GM18870 (cell line): Measurements from ENCODE around the gene PARP12.

ENCODE experiments used
- ATAC-seq: cut with Tn5 transposase; IDR thresholded peaks from one replicate; pipeline ENCODE4 v1.9.1; 2021; ENCODE audit warnings: moderate library complexity; ENCODE audit not compliant: unreplicated experiment

PARP12 gene

DNA sequence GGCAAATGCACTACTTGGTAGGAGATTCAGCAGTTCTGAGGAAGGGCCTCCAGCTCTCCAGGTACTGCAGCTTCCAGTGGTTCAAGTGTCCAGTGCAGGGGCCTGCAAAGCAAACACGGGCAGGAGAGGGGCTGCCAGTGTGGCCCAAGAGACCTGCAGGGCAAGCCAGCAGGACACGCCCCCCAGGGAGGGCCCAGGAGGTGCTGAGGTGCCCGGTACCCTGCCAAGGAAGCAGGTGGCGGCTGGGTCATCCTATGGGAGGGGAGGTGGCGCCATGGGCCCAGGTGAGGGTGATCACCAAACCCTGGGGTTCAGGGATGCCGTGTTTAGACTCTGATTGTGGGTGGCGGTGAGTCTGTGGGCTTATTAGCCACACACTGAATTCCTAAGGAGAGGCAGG lies 45.7 kb downstream of the PARP12 start:
- ATAC-seq, result no peak

DNA sequence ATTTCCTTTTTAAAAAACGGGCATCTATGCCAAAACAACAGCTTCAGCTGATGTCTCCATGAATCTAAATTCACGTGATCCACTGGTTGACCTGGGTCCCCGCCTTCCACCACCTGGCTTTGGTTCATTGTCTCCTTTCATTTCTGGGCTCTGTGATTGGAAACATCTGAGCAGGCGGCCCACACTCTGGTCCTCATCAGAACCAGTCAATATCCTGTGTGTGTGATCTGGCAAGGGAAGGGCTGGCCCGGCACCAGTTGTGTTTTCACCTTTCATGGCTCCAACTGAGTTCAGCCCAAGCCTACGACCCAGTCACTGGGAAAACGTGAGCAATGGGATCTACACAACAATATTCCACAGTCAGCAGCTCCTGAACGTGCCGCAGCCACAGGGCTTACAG lies 46.2 kb downstream of the PARP12 start:
- ATAC-seq, result no peak

DNA sequence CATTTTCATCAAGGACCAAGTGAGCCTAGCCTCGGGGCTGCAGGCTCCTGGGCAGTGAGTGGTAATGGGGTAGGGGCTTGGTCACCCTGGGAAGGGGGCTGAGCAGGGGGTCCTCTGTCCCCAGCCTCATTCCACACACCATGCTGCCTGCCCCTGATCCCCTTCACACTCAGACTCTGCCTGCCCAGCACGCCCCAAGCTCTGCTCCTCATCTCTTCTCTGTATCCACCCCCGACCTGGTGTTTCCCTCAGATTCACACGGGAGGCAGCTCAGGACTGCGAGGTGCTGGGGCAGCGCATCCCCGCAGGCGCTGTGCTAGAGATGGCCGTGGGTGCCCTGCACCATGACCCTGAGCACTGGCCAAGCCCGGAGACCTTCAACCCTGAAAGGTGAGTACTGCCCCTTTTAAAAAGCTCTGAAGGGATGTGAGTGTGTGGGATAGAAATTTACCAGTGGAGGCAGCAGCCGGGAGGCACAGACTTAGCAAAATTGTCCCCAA lies 47.2 kb downstream of the PARP12 start:
- ATAC-seq, result no peak

DNA sequence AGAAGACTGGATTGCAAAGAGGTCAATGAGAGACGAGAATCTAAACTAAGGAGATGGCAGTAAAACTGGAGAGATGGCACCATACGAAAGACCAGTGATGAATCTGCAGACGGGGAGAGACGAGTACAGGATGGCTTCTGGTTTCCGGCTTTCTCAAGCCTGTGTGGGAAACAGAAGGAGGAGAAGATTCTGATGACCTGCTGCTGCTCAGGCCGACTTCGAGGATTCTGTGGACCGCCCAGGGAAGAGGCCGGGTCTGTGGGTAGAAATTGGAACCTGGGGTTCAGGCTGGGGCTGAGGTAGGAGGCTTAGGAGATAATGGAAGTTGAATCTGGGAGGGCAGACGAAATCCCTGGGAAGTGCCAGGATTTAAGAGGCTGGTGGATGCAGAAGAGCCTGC lies 48.6 kb downstream of the PARP12 start:
- no peak for ATAC-seq

DNA sequence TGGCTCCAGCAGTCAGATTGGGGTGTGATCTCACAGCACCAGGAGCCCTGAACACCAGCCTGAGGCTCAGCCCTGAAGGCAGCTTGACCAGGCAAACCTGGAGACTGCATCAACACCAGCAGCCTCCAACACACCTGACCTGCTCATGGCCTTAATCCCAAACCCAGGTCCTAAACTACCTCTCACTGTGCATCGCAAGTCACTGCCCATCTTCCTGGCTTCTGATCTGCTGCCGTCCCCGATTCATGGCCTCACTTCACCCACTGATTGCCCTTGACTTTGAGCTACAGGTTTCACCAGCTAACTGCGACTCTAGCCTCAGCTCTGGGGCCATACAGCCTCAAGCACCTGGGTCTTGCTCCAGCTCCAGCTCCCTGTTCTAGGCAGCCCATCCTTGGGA lies 49.1 kb downstream of the PARP12 start:
- no peak for ATAC-seq

DNA sequence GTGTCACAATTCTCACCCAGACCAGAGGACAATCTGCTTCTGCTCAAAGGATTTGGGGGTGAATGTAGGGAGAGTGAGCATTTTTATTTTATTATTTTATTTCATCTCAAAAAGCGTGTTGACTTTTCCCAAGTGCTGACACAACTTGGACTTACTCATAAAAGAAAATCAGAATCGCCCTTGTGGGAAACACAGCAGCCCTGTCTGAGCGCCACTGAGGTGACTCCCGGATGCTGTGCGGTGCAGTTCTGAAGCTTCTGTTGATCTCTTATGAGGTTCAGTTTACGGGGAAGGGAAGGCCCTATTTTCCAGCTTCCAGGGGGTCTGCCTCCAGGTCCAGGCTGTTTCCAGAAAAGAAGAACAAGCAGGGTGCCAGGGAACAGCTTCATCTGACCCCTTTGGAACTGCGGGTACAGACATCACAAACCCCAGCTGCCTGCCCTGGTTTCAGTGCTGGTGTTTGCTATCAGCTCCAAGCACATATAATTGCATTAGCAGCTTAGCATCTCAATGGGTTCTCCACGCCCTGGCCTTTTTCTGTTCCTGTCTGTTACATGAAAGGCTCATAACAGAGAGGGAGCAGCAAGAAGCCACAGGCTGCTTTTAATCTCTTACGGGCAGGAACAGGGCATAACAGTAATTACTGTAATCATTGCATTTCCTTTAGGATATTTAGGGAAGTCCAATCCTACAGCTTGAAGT lies 52.4 kb downstream of the PARP12 start:
- no peak for ATAC-seq

DNA sequence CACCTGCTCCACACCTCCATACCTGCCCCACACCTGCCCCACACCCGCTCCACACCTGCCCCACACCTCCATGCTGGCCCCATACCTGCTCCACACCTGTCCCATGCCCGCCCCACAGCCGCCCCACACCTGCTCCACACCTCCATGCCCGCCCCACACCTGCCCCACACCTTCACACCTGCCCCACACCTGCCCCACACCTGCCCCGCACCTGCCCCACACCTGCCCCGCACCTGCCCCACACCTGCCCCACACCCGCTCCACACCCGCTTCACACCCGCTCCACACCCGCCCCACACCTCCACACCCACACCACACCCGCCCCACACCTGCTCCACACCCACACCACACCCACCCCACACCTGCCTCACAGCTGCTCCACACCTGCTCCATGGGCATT lies 53.0 kb downstream of the PARP12 start:
- ATAC-seq, result no peak

DNA sequence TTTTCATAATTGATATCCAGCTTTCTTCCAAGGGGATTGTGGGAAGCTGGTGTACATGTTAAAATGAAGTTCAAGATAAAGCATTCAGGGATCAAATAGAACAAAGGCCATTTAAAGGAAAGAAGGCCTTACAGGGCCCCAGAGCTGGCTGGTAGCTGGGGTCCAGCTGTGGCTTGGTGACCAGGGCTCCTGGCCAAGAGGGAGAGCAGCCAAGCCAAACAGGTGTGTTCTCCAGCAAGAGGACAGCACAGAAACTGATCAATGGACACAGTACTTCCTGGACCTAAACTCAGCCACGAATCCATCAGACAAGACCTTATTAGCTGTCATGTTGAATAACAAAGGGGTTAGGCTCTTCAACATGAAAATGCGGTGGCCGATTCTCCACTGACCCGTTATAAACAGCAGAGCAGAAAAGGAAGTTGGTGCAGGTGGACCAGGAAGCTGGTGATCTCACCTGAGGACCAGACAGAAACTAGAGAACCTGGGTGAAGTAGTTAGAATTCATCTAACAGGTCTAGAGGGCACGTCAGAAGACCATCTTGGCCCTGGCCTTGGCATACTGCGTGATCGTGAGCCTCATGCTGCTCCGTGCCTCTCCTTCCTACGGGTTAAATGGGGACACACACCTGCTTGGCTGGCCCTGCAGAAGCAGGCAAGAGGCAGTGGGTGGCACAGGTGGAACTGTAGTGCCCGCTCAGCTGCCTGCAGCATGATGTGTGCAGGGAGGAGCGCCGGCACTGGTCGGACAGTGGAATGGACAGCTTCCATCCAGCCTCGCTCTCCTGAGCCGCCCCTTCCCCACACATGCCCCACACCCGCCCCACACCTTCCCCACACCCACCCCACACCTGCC lies 53.8 kb downstream of the PARP12 start:
- no peak for ATAC-seq

DNA sequence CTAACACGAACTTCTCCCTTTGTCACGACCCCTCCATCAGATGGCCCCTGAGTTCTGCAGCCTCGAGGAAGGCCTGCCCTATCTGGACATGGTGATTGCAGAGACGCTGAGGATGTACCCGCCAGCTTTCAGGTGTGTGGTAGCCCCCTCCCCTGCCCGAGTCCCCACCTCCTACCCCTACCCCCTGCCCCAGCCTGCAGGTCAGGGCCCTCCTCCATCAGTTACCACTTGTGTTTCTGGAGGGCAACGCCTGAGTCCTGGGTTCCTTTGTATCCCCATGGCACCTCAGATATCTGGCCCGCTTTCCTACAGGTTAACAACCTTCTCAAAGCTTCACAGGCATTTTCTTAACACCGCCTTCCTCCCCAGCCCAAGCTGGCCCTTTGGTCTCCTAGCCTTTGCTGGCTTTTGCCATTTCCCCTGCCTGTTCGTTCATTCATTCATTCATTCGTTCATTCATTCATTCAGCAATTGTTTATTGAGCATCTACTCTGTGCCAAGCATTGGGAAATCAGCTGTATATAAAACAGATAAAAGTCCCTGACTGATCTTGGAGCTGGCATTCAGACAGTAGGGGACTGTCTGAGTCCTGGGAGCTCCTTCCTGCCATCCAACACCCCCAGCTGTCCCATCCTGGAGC lies 55.6 kb downstream of the PARP12 start:
- no peak for ATAC-seq

DNA sequence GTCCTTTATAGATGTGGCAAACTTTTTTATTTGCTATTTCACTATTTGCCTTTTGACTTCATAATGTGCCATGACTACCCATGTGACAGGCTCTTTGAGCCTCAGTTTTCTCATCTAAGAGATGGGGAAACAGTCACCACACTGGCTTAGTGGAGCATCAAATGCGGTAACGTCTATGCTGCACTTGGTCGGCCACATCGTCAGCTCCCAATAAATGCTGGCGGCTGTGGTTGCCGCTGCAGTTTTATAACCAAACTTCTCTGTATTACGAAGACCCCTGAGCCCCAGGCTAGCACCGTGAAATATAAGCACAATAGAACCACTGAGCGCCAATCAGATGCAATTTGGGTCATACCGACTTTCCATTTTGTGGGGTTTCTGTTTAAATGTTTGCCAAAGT lies 56.2 kb downstream of the PARP12 start:
- no peak for ATAC-seq

DNA sequence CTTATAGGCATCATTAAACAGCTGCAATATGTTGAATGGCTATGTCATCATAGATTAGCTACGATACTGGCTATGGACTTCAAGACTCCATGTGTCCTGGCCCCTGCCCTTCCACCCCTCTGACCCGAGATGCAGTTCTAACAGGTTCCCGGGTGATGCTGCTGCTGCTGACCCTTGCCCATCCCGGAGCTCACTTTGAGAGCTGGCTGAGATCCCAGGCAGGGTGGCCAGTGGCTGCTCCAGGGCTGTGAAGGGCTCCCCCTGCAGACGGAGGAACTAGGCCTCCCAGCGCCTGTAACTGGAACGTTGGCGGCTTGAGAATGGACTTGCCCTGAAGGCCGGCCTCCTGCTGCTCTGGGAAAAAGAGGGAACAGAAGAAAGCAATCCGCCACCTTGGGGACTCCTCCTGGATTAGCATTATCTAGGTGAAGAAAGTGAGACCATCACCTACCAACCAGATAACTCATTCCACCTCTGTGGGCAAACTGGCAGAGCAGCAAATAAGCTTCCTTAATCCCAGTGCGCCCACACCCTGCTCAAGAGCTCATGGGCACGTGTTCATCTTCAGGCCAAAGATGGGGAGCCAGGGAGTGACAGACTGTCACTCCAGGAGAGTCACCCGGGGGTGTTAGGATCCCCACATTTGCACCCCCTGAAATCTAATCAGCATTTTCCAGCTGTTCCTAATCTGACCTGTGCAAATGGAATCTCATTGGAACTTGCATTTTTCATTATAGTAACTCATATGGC lies 56.8 kb downstream of the PARP12 start:
- no peak for ATAC-seq

DNA sequence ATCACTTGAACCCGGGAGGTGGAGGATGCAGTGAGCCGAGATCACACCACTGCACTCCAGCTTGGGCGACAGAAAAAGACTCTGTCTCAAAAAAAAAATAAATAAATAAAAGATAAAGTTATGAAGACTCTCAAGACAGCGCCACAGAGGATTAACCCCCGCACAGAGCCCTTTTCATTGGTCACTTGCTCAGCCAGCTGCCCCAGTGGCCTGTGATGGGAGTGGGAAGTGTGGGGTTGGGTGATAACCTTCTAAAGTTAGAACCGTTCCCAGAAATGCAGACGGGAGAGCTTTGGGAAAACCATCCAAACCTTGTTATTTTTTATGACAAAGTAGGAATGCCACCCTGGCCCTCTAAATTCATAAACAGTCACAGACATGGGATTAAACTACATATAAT lies 57.4 kb downstream of the PARP12 start:
- ATAC-seq, result no peak

DNA sequence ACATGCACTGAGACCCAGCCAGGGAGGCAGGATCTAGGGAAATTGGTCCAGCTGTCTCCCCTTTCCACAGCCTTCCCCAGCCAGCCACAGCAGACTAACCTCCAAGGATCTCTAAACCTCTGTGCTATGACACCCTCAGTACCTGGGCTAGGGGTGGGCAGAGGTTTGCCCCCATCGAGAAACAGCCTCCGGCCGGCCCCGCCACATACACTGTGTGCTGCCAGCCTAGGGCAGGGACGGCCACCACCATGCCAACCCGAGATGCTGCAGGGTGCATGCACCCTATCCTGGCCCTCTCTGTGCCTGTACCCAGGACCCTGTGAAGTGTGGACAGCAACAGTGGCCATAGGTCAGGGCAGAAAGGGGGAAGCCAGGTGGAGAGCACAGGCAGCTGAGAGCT lies 58.1 kb downstream of the PARP12 start:
- ATAC-seq, result no peak

DNA sequence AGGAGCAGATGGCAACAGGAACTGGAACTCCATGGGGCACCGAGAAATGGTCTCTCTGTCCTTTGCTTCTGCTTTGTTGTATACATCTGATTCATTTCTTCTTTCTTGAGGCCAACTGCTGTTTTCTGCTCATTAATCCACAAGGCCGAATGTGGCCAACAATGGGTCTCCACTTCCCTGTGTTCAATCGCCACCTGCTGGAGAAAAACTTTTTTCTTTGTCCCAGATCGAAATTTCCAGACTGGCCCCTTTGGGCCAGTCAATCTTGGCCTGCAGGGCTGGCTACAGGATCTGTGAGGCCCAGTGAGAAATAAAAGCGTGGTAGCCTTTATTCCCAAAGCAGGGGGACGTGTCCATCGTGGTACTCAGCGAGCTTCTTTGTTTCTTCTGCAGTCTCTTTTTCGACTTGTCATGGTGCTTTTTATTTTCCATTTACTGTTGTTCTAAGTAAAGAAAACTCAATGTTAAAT lies 58.8 kb downstream of the PARP12 start:
- ATAC-seq, result no peak

DNA sequence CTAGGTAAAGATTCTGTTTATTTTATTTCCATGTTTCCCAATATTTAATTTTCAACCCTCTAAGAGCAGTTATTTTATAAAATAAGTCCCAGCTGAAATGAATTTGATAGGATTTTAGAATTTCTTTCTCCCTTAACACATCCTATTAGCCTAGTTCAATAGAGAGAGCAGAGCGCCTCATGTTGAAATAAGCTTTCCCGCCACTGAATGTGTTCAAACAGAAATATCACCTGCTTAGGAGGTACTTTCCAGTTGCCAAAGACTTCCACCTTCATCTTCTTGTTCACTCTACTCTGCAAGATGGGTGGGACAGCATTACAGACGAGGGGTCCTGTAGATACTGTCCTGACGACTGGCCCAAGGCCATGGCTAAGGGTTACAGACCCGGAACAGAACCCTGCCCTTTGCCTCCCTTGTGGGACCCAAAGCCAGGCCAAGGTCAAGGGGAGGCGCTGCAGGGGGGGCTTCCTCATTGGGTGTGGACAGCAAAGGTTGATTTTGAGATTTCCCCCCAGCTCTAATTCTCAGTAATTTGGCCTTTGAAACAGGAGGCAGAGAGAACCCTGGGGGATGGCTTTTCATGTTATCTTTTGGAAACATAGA lies 62.0 kb downstream of the PARP12 start:
- ATAC-seq, result no peak

DNA sequence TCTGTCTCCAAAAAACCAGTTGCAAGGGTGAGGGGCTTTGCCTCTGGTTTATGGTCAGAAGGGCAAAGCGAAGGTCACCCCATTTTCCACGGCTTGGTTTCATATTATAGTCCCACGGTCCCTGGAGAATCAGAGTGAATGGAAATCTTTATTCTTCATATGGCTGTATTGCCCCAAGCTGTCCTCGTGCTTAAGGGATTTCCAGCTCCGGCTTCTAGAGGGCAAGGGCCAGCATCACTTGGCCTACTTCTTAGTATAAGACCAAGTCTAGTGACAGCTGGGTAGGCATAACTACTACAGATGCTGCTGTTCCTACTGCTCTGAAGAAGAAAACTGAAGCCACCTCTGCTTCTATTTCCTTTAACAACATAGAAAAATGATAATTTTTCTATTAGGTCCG lies 63.2 kb downstream of the PARP12 start:
- no peak for ATAC-seq

DNA sequence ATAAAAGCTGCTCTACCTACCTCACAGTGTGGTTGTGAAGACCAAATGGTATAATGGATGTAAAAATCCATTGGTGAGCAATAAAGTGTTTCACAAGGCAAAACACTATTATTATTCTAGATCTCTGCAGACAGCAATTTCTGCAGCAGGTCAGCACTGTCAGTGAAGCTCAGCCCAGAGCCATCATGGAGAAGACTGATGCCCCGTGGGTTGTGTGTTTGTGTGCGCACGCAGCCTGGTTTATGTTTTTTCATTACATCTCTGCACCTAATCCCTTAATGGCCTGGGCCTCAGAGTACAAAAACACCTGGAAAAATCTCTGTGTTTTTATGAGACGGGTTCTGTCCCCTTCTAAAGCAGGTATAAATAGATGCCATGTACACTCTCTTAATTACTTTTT lies 64.2 kb downstream of the PARP12 start:
- ATAC-seq, result no peak

DNA sequence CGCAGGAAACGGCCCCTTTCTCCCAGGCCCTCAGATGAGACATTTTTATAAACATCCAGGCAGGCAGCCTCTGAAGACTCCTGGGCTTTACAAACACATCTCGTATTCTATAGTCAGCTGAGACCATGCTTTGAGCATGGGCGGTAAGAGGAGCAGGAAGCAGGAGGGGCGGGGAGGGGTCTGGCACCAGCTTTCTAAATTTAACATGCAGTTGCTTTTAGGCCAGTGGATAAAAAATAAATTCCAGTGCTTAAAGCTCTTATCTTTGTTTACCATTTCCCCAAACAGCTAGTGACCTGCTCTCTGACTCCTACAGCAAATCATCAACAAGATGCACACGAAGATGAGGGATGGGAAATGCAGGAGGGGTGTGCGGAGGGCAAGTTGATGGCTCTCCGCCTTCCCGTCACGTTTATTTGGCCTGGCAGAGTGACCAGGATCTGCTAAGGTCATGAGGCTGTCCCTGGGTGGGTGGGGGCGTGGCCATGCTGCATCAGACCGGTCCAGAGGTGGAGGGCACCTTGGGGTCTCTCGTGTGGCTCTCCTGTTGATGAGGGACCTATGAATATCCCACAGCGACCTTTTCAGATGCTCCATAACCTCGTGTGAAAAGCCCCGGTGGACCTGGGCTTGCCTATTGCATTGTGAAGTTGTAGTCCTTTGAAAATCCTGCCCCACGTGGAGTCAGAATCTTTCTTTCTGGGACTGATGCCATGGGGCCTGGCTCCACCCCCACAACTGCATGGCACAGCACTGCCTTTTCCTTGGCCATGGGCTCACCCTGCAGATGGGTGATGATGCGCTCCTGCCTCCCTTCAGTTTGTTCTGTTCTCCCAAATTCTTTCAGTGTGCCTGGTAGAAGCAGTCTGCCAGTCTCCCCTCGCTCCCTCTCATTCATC lies 67.5 kb downstream of the PARP12 start:
- no peak for ATAC-seq

DNA sequence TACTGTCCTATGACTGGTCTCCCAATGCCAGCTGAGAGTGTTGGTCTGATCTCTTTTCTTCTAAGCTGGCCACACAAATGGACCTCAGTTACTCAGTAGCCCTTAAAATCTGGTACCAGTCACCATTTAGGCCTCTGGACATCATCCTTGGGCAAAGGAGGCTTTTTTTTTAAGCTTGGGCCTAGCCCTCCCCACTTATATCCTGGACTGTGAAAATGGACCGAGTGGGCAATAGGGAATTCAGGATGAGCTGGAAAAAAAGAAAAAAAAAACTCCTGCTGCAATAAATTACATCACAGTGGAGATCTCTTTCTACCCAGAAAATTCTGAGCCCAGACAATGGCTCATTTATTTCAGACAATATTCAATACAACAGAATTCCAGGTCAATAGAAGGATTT lies 68.4 kb downstream of the PARP12 start:
- no peak for ATAC-seq

DNA sequence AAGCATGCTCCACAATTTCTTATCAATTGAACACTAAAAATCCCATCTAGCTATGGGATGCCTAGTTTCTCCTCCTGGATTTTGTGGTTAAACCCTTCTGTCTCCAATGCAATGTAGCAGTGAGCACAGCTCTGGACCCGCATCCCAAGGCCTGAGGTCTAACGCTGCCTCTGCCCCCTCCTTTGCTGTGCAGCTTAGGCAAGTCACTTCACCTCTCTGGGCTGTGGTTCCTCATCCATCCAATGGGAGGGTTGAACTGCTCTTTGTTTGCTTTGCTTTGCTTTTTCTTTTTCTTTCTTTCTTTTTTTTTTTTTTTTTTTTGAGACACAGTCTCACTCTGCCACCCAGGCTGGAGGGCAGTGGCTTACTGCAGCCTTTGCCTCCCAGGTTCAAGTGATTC lies 69.2 kb downstream of the PARP12 start:
- no peak for ATAC-seq
